ENCODE results near the gene CCRL2.
"Not testable (repeated sequence)": the region's sequence is repeated elsewhere in the genome, so short reads cannot be mapped to it uniquely, and the experiment has no call there.

- TF ChIP-seq CTCF (IDR thresholded peaks at IDR 0.05; ENCODE audit: control extremely low read depth in 1 of 3, insufficient read depth in 1 of 3, low read depth in 1 of 3, low read length in 3 of 3), result peak in 2 of 3 experiments; percentile 41 to 56; a peak in 2 of 4 replicates
- not testable (repeated sequence) for TF ChIP-seq HDAC2 (IDR thresholded peaks at IDR 0.05; ENCODE audit: borderline replicate concordance in 1 of 2, low read depth in 2 of 2, low read length in 2 of 2); EP300 (IDR thresholded peaks at IDR 0.05; ENCODE audit: borderline replicate concordance in 1 of 2, low read depth in 2 of 2, low read length in 2 of 2); SP1 (IDR thresholded peaks at IDR 0.05; ENCODE audit: low read depth, low read length); JUN (IDR thresholded peaks at IDR 0.05; ENCODE audit: low read depth, low read length); POLR2AphosphoS5 (IDR thresholded peaks at IDR 0.05; ENCODE audit: low read depth, low read length); EZH2 (IDR thresholded peaks at IDR 0.05; ENCODE audit: low read depth, low read length, severe bottlenecking); MAFK (IDR thresholded peaks at IDR 0.05; ENCODE audit: low read depth, low read length); RNF2 (IDR thresholded peaks at IDR 0.05; ENCODE audit: borderline replicate concordance, low read depth, low read length, missing control alignments, poor library complexity, severe bottlenecking)
These were observed 20.3 kb downstream of the CCRL2 start for GRCh38 chr3:46427404-46427803.

Measured in H1 (cell line).